WI38 (cell line): Measurements from ENCODE around the gene BAMBI.
A peak's percentile ranks its signal among the peaks of the same experiment; 100 is the strongest.

Source experiments
- H3K4me3 ChIP-seq: 2 replicates; pipeline ENCODE4 v1.5.1; 2011; ENCODE audit warnings: low read depth, mild to moderate bottlenecking, control low read depth, low read length
- TF ChIP-seq, protein P1 (sequence below): IDR thresholded peaks from 2 replicates; pipeline ENCODE4 v1.5.1; 2012; ENCODE audit warnings: low read depth, mild to moderate bottlenecking, control low read depth, low read length

BAMBI gene

DNA sequence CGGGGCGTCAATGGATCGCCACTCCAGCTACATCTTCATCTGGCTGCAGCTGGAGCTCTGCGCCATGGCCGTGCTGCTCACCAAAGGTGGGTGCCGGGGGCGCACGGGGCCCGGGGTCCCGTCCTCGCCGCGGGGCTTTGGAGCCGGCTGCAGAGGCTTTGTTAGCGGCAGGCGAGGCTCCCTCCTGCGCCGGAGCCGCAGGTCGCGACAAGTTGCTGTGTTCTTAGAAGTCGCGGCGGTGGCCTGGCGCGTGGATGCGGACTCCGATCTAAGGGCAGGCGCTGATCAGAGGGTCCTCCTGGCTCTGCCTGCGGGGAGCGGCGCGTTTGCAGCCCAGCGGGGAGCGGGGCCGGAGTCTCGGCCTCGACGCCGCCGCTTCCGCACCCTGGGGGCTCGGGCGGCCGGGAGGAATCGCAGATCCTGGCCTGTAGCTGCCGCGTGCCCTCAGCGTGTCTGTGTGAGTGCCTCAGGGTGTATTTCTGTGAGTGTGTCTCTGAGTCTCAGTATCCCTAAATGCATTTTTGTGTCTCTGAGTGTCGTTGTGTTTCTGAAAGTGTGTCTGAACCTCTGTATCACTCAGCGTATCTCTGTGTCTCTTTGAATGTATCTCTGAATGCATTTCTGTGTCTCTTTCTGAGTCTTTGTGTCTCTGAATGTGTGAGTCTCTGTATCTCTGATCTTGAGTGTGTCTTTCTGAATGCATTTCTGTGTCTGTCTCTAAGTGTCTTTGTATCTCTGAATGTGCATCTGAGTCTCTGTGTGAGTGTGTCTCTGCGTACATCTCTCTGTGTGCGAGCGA, 766 bp downstream of the BAMBI start:
- H3K4me3 ChIP-seq: peak overlapping the region; percentile 72
- TF ChIP-seq, protein P1, sequence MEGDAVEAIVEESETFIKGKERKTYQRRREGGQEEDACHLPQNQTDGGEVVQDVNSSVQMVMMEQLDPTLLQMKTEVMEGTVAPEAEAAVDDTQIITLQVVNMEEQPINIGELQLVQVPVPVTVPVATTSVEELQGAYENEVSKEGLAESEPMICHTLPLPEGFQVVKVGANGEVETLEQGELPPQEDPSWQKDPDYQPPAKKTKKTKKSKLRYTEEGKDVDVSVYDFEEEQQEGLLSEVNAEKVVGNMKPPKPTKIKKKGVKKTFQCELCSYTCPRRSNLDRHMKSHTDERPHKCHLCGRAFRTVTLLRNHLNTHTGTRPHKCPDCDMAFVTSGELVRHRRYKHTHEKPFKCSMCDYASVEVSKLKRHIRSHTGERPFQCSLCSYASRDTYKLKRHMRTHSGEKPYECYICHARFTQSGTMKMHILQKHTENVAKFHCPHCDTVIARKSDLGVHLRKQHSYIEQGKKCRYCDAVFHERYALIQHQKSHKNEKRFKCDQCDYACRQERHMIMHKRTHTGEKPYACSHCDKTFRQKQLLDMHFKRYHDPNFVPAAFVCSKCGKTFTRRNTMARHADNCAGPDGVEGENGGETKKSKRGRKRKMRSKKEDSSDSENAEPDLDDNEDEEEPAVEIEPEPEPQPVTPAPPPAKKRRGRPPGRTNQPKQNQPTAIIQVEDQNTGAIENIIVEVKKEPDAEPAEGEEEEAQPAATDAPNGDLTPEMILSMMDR: no peak

DNA sequence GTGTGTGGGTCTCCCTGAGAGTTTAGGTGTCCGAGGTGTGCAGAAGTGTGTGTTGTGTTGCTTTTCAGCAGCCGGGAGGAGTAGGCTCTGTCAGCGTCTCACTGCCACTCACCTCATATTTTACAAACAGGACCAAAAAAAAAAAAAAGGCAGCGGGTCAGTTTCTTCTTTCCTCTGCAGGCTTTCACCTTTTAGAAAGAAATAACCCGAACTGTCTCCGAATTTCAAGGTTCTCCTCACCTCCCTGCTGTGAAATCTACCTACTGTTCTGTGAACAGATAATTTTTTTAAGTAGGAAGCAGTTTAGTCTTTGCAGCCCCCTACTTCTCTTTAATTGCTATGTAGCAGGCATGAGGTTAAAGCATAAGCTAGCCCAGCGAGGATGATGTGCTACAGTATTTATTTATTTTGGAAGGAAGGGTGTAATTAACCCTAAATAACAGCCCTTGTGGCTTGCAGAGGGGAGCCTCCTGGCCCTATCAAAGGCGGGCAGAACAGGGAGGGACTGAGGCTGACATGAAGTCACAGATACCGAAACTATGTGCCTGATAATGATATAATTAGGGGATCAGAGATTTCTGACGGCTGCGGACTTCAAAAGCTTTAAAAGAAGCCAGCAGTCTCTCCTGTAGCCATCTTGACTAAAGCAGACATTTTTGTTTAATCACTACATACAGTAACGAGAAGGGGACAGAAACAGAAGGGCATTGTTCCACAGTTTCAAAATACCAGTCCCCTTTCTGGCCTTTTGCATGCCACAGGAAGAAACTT, 1.6 kb downstream of the BAMBI start:
- H3K4me3 ChIP-seq: peak overlapping the region; percentile 72
- TF ChIP-seq, protein P1: no peak

DNA sequence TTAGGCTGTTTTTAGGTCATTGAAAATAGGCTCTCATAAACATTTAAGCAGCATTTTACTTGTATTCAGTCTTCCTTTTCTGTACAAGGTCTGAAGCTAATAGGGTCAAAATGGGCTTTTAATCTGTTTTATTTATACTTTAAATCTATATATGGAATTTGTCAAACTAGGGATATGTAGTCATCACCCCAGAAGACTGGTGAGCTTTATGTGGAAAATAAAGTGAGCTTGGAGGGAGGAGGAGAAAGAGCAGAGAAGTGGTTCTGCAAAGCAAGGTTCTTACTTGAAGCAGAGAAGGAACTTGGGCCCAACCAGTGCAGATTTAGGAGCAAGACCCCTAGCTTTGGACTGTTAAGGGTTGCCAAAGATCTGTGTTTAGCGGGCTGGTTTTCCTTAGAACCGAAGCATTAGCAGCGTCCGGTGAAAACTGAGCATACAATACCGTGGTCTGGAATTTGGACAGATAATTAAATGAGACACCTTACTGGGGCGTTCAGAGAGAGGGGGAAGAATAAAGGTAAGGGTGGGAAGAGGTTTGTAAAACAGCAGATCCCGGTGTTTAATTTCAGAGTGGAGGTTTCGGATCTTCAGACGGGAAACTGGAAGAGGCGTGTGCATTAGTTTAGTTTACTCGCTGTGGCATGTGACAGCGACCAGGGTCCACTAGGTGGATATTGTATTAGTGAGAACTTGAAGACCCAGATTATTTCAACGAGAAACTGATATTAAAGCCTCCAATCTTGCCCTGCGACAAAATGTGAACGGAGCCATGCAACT, 2.4 kb downstream of the BAMBI start:
- H3K4me3 ChIP-seq: peak overlapping the region; percentile 72
- TF ChIP-seq, protein P1: no peak; the same call in 1 of the 2 replicates

DNA sequence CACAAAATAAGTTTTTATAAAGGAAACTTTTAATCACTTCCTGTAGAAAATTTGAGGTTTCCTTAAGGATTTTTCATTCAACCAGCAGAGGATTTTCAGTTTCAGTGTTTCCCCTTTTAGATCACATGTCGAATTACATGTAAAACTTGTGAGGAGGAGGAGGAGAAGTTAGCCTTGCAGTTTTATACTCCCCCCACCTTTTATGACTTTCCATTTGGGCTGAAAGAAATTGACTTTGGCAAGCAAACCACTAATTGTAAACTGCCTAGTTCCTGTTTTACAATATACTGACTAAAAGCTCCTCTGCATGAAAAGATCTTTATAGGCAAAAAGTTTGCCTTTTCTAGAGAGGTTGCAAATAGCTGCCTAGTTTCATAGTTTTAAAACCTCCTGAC, 3.0 kb downstream of the BAMBI start:
- TF ChIP-seq, protein P1: no peak
- H3K4me3 ChIP-seq: peak overlapping the region; percentile 72

DNA sequence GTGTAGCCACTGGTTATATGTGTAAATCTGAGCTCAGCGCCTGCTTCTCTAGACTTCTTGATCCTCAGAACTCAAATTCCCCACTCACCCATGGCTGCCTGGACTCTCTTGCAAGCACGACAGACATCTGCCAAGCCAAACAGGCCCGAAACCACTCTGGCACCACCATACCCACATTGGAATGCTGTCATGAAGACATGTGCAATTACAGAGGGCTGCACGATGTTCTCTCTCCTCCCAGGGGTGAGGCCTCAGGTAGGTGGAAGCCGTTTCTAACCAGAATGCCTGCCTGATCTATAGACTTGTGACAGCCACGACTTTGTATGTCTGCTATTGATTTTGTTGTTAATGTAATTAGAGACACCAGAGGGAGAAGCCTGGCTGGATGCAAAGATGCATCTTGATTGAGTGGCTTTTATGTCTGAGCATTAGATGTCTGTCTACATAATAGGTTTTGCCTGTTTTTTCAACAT, 4.0 kb downstream of the BAMBI start:
- TF ChIP-seq, protein P1: no peak
- H3K4me3 ChIP-seq: peak overlapping the region; percentile 1; the same call in 1 of the 2 replicates

DNA sequence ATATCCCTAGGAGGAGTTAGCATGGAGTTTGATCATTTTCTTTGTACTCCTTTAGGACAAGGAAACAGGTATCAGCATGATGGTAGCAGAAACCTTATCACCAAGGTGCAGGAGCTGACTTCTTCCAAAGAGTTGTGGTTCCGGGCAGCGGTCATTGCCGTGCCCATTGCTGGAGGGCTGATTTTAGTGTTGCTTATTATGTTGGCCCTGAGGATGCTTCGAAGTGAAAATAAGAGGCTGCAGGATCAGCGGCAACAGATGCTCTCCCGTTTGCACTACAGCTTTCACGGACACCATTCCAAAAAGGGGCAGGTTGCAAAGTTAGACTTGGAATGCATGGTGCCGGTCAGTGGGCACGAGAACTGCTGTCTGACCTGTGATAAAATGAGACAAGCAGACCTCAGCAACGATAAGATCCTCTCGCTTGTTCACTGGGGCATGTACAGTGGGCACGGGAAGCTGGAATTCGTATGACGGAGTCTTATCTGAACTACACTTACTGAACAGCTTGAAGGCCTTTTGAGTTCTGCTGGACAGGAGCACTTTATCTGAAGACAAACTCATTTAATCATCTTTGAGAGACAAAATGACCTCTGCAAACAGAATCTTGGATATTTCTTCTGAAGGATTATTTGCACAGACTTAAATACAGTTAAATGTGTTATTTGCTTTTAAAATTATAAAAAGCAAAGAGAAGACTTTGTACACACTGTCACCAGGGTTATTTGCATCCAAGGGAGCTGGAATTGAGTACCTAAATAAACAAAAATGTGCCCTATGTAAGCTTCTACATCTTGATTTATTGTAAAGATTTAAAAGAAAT, 4.8 kb downstream of the BAMBI start:
- no peak overlapping the region for H3K4me3 ChIP-seq
- TF ChIP-seq, protein P1: no peak
